Effector memory CD8-positive, alpha-beta T cell (primary cell): ENCODE measurements around the gene EME2.
A peak's percentile ranks its signal among the peaks of the same experiment; 100 is the strongest.

ENCODE experiments used
- ATAC-seq: fragments of 150-1000 bp; cut with Tn5 transposase; replicated peaks from 2 replicates; pipeline ENCODE4 v1.10.0; 2021; ENCODE audit warnings: mild to moderate bottlenecking, moderate library complexity
- DNase-seq, 3 experiments: peaks; one replicate each; pipeline ENCODE4 v3.0.0; 2021
- H3K27ac Mint-ChIP-seq, 2 donors: one replicate each; pipeline ENCODE4 v1.8.0; 2022; ENCODE audit warnings: mild to moderate bottlenecking in 2 of 2, mixed read lengths in 2 of 2, moderate library complexity in 2 of 2
- H3K27me3 Mint-ChIP-seq, 2 donors: one replicate each; pipeline ENCODE4 v1.8.0; 2022; ENCODE audit warnings: mixed read lengths in 2 of 2
- H3K36me3 Mint-ChIP-seq: one replicate; pipeline ENCODE4 v1.8.0; 2022; ENCODE audit warnings: mild to moderate bottlenecking, moderate library complexity, mixed read lengths; ENCODE audit not compliant: insufficient read depth
- H3K4me1 Mint-ChIP-seq, 2 donors: one replicate each; pipeline ENCODE4 v1.8.0; 2022; ENCODE audit warnings: low read depth in 2 of 2, mixed read lengths in 2 of 2
- H3K4me3 Mint-ChIP-seq, 2 donors: one replicate each; pipeline ENCODE4 v1.8.0; 2022; ENCODE audit warnings: mild to moderate bottlenecking in 2 of 2, mixed read lengths in 2 of 2, moderate library complexity in 2 of 2
- H3K9me3 Mint-ChIP-seq, 2 donors: one replicate each; pipeline ENCODE4 v1.8.0; 2022; ENCODE audit warnings: mixed read lengths in 2 of 2

EME2 gene

GRCh38 chr16:1773703-1774447 is 1.3 kb downstream of the EME2 start:
- no peak for DNase-seq
- Mint-ChIP-seq H3K27me3 (no peaks in the 10 kb centered on the region), H3K4me1 (peaks cover 16% of the 10 kb centered on the region in 2 donors), H3K9me3 (no peaks in the 10 kb centered on the region), H3K4me3 (peak overlapping the region; percentile 95 to 97), H3K36me3 (peaks cover 53% of the 10 kb centered on the region), H3K27ac (peak overlapping the region in 1 of 2 donors; percentile 53)
- ATAC-seq, result no peak

DNA sequence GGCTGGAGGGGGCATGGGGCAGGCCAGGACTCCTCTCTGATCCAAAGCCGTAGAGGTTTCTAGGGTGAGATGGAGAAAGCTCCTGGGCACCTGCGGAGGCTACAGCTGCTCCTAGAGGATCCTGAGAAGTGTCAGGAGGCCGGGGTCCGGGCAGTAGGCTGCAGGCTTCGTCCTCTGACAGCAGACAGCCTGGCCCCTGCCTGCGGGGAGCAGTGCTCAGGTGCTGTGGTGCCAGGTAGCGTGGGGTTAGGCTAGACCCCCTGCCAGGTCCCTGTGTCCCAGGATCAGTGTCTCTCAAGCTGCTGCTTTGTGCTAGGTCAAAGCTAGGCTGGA is 1.8 kb downstream of the EME2 start:
- Mint-ChIP-seq H3K4me3 (peak overlapping the region; percentile 31 to 95), H3K27ac (no peak overlapping the region), H3K36me3 (peaks cover 54% of the 10 kb centered on the region), H3K4me1 (peaks cover 16 to 19% of the 10 kb centered on the region in 2 donors), H3K27me3 (no peaks in the 10 kb centered on the region), H3K9me3 (no peaks in the 10 kb centered on the region)
- DNase-seq, result no peak
- ATAC-seq, result no peak

DNA sequence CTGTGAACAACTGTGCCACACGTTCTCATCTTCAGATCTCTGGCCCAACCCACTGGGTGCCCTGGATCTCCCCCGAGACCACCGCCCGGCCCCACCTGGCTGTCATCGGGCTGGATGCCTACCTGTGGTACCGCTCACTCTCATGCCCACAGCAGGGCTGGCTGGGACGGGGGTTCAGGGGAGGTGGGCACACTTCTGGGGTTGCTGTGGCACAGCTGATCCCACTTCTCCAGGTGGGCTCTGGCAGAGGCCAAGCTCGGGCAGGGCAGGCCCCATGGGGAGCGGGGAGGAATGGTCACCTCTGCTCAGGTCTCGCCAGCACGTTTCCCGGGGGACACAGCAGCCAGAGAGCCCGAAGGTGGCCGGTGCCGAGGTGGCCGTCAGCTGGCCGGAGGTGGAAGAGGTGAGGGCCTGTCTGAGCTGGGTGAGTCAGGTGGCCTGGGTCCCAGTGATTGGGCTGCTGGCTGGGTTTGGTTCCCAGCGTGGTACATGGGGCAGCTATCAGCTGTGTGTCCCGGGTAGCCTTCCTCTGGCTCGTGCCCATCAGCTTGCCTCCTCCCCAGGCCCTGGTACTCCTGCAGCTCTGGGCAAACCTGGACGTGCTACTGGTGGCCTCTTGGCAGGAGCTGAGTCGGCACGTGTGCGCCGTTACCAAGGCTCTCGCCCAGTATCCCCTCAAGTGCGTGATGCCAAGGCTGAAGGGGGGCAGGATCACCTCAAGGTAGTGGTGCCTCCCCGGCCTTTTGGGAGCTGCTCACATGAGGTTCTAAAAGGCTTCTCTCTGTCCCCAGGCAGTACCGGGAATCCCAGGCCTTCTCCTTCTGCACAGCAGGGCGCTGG is 2.6 kb downstream of the EME2 start:
- Mint-ChIP-seq H3K36me3 (peaks cover 48% of the 10 kb centered on the region), H3K4me3 (peak overlapping the region; percentile 31 to 49), H3K9me3 (no peaks in the 10 kb centered on the region), H3K27ac (peak overlapping the region in 1 of 2 donors; percentile 10), H3K27me3 (no peaks in the 10 kb centered on the region), H3K4me1 (peaks cover 15 to 17% of the 10 kb centered on the region in 2 donors)
- ATAC-seq (no peak), DNase-seq (no peak)

- Mint-ChIP-seq H3K4me3 (no peak overlapping the region), H3K9me3 (no peaks in the 10 kb centered on the region), H3K27me3 (no peaks in the 10 kb centered on the region), H3K27ac (peak overlapping the region; percentile 10 to 72), H3K36me3 (peaks cover 48% of the 10 kb centered on the region), H3K4me1 (peaks cover 12 to 15% of the 10 kb centered on the region in 2 donors)
- DNase-seq (no peak), ATAC-seq (no peak)
Measured at GRCh38 chr16:1775846-1776671, 3.4 kb downstream of the EME2 start.

DNA sequence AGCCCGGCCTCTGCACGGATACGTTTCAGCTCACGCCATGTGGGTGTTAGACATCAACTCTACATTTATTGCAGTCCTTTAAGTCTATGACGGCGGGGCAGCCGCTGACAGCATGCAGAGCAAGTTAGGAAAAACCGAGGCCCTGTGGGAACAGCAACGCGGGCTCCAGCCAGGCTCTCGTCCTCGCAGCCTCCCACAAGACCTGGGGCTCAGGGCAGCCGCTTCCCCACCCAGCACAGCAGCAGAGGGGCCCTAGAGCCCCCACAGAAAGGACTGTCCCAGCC is 4.0 kb downstream of the EME2 start:
- Mint-ChIP-seq H3K4me1 (peaks cover 14 to 18% of the 10 kb centered on the region in 2 donors), H3K36me3 (peaks cover 51% of the 10 kb centered on the region), H3K9me3 (no peaks in the 10 kb centered on the region), H3K4me3 (no peak overlapping the region), H3K27me3 (no peaks in the 10 kb centered on the region), H3K27ac (peak overlapping the region in 1 of 2 donors; percentile 72)
- DNase-seq (no peak), ATAC-seq (no peak)

- DNase-seq, result no peak
- H3K27me3 Mint-ChIP-seq, result no peaks in the 10 kb centered on the region
- H3K4me3 Mint-ChIP-seq, result no peak overlapping the region
- peaks cover 51% of the 10 kb centered on the region for H3K36me3 Mint-ChIP-seq
- no peaks in the 10 kb centered on the region for H3K9me3 Mint-ChIP-seq
- H3K27ac Mint-ChIP-seq, result peak overlapping the region in 1 of 2 donors; percentile 72
- ATAC-seq, result no peak
- H3K4me1 Mint-ChIP-seq, result peaks cover 14 to 18% of the 10 kb centered on the region in 2 donors
Measured at GRCh38 chr16:1776991-1777374, 4.4 kb downstream of the EME2 start.

DNA sequence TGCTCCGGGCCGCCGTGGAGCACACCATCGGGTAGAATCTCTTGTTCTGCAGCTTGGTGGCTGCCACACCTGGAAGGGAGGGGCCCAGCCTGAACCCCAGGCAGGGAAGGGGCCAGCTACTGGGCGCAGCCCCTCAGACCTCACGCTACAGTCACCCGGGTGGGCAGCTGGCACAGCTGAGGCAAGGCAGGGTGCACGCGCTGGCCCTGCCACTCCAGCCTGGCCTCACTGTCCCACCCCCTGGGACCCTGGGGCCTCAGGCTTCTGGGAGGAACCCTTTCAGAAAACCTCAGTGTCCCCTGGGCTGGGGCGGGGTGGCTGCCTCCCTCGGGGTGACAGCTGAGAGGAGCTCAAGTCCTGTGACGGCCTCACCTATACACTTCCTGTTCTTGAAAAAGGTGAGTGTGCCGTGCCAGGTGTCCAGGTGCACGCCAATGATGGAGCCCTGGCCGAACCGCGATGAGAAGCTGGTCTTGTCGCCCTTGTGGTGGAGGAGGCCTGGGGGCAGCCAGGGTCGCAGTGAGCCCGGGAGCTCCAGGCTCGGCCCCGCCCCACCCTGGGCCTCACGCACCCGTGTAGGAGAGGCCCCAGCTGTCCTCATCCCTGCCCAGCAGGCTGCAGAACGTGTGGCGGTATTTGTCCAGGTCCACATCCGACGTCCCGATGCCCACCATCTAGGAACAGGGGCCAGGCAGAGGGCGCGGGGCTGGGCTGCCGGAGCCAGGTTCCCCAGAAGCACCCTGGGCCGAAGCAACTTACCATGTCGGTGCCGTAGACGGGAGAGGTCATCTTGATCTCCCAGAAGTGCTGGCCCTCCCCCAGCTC is 5.0 kb downstream of the EME2 start:
- Mint-ChIP-seq H3K4me1 (peaks cover 9 to 13% of the 10 kb centered on the region in 2 donors), H3K27ac (no peak overlapping the region), H3K27me3 (no peaks in the 10 kb centered on the region), H3K9me3 (no peaks in the 10 kb centered on the region), H3K36me3 (peaks cover 48% of the 10 kb centered on the region), H3K4me3 (no peak overlapping the region)
- ATAC-seq (no peak), DNase-seq (no peak)

DNA sequence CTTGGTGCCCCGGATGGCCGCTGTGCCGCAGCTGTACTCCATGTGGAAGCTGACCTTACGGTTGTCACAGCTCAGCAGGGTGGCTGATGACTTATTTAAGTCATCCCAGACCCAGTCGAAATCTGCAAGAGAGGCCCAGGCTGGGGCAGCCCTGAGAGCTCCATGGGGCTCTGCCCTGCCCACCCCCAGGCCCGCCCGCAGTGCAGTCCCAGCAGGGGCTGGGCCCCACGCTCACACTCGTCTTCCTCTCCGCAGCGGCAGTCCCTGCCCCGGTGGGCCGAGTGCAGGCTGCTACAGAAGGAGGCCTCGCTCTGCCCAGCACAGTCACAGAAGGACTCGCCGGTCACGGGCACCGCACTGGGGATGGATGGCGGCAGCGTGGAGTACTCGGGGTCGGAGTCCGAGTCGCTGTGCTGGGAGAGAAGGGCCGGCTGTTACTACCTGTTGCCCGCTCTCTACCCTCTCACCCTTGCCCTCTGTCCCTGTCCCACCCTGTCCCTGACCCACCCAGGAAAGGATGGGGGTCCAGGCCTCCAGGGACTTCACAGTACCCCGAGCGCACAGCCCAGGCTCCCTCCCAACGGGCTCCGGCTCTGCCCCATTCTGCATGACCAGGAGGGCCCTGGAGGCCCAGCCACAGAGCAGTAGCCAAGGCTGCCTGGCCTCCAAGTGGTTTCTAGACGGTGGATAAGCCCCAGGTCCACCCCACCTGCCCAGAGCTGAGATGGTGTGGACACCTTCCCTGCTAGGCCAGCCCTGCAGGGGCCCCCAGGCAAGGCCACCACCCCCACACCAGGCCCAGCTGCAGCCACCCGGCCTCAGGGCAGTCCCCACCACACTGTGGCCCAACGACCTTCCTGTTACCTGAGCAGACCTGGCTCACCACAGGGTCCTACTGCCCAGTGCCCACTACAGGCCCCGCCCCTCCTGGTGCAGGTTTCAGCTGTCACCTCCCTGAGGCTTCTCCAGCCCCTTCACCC is 5.9 kb downstream of the EME2 start:
- Mint-ChIP-seq H3K4me3 (peak overlapping the region in 1 of 2 donors; percentile 11), H3K36me3 (peaks cover 50% of the 10 kb centered on the region), H3K27ac (peak overlapping the region; percentile 33 to 79), H3K4me1 (peaks cover 13% of the 10 kb centered on the region in 2 donors), H3K27me3 (no peaks in the 10 kb centered on the region), H3K9me3 (no peaks in the 10 kb centered on the region)
- no peak for ATAC-seq
- DNase-seq, result no peak

DNA sequence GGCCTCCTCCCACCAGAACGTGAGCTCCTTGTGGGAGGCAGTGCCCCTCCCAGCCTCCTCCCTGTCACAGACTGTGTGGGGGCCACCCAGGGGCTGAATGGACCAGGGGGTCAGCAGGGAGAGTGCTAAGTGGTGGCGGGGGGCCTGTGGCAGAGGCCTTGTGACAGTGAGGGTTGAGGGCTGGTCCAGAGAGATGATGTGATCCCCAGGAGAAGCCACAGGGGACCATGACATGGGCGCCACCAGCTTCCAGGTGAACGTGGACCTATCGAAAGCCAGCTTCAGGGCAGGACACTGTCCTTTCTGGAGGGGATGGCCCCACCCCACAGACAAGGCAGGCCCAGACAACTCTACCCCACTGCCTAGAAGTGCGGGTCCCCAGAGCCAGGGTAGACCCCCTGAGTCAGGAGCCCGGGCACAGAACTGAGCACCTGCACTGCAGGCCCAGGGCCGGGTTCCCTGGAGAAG is 6.7 kb downstream of the EME2 start:
- ATAC-seq, result no peak
- Mint-ChIP-seq H3K36me3 (peaks cover 46% of the 10 kb centered on the region), H3K9me3 (no peaks in the 10 kb centered on the region), H3K4me3 (peak overlapping the region in 1 of 2 donors; percentile 11), H3K4me1 (peaks cover 11 to 17% of the 10 kb centered on the region in 2 donors), H3K27me3 (no peaks in the 10 kb centered on the region), H3K27ac (peak overlapping the region; percentile 33 to 79)
- no peak for DNase-seq

DNA sequence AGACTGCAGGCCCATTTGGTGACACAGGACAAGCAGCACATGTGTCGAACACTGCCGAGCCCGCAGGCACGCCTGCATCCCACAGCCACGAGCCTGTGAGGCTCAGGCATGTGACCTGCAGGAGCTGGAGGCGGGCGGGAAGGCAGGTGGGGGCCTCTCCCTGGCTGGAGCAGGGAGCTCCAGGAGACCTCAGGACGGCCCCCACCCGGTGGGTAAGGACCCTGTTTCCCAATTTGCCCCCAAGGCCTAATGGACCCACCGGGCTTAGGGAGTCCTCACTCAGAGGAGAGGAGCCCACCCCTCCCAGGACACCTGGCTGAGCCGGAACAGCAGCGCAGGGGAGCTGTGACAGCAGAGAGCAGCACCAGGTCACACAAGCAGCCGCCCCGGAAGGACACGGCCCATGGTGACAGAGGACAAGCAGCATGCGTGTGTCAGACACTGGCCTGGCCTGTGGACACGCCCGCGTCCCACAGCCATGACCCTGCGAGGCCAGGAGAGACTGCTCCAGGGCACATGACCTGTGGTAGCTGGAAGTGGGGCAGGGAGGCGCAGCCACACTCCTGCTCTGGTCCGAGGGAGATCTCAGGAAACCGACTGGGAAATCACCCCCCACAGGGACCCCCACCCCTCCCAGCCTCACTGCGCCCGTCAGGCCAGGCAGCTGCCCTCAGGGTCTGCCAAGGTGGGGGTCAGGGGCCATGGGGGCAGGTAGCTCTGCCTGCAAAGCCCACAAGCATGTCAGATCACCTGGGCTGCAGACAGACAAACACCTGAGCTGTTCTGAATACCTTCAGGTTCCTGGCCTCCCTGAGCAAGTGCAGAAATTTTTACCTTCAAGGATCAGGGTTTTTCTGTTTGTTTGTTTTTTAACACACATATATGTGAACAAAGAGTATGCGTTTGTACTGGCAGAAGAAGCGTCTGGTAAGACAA is 7.4 kb downstream of the EME2 start:
- ATAC-seq (no peak), DNase-seq (no peak)
- H3K27me3 Mint-ChIP-seq, result no peaks in the 10 kb centered on the region
- H3K27ac Mint-ChIP-seq, result peak overlapping the region in 1 of 2 donors; percentile 10
- H3K4me3 Mint-ChIP-seq, result peak overlapping the region; percentile 27 to 89
- peaks cover 45% of the 10 kb centered on the region for H3K36me3 Mint-ChIP-seq
- peaks cover 11 to 17% of the 10 kb centered on the region in 2 donors for H3K4me1 Mint-ChIP-seq
- no peaks in the 10 kb centered on the region for H3K9me3 Mint-ChIP-seq

DNA sequence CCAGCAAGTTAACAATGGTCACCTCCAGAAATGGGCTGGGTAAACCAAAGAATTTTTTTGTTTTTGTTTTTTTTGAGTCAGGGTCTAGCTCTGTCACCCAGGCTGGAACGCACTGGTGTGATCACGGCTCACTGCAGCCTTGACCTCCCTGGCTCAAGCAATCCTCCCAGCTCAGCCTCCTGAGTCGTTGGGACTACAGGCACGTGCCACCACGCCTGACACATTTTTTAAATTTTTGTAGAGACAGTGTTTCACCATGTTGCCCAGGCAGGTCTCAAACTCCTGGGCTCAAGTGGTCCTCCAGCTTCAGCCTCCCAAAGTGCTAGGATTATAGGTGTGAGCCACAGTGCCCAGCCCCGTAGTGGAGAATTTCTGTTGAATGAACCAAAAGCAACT is 8.1 kb downstream of the EME2 start:
- Mint-ChIP-seq H3K27me3 (no peaks in the 10 kb centered on the region), H3K27ac (no peak overlapping the region), H3K4me3 (peak overlapping the region; percentile 88 to 89), H3K4me1 (peaks cover 18 to 21% of the 10 kb centered on the region in 2 donors), H3K36me3 (peaks cover 44% of the 10 kb centered on the region), H3K9me3 (no peaks in the 10 kb centered on the region)
- no peak for DNase-seq
- ATAC-seq, result no peak
